K562 (cell line): ENCODE results near the gene ORAI2. TPM values are rescaled to one million over a fixed set of nuclear protein-coding genes. Genes with fewer than 3 reads are reported as not detected.

Source experiments
- ASH1L ChIP-seq: fragments of 450-650 bp; IDR thresholded peaks from 2 replicates; pipeline ENCODE4 v1.6.1; 2018; ENCODE audit warnings: borderline replicate concordance, mild to moderate bottlenecking, low read depth; ENCODE audit not compliant: partially characterized antibody
- ATF1 ChIP-seq, 2 experiments: fragments of 450-650 bp in 1 of 2; IDR thresholded peaks; 2 replicates each; pipeline ENCODE4 v1.6.1; 2016; ENCODE audit warnings: missing compliant biosample characterization in 1 of 2, missing genetic modification characterization in 1 of 2
- BMI1 ChIP-seq: fragments of 150-350 bp; IDR thresholded peaks from 2 replicates; pipeline ENCODE4 v1.6.1; 2014; ENCODE audit warnings: low read length
- BRF1 ChIP-seq: IDR thresholded peaks from 3 replicates; pipeline ENCODE4 v1.6.1; 2011; ENCODE audit warnings: borderline replicate concordance, mild to moderate bottlenecking; ENCODE audit not compliant: insufficient read length; ENCODE audit errors: extremely low read depth
- CBFB ChIP-seq: sonication (generic); formaldehyde crosslinking; IDR thresholded peaks from 2 replicates; pipeline ENCODE4 v1.4.0; 2020; ENCODE audit warnings: mild to moderate bottlenecking, missing genetic modification reagents
- CREB1 ChIP-seq, 2 experiments: sonication (generic) in 1 of 2; formaldehyde crosslinking in 1 of 2; IDR thresholded peaks; 2 replicates each; pipeline versions ENCODE4 v1.6.1 to v1.8.0; 2012 to 2022; ENCODE audit warnings: inconsistent platforms in 1 of 2, mild to moderate bottlenecking in 1 of 2, missing genetic modification reagents in 1 of 2, moderate library complexity in 1 of 2
- E2F4 ChIP-seq: sonication (generic); formaldehyde crosslinking; IDR thresholded peaks from 2 replicates; pipeline ENCODE4 v1.8.0; 2022; ENCODE audit warnings: mild to moderate bottlenecking, low read depth, missing genetic modification reagents
- ELF1 ChIP-seq: fragments of 200-800 bp; sonication (Bioruptor generic); IDR thresholded peaks from 2 replicates; pipeline ENCODE4 v1.6.1; 2016; ENCODE audit warnings: missing genetic modification characterization, missing compliant biosample characterization
- EP400 ChIP-seq: fragments of 450-650 bp; IDR thresholded peaks from 2 replicates; pipeline ENCODE4 v1.6.1; 2017; ENCODE audit warnings: antibody characterized with exemption, mild to moderate bottlenecking, moderate library complexity
- ERF ChIP-seq: fragments of 450-650 bp; formaldehyde crosslinking; IDR thresholded peaks from 2 replicates; pipeline ENCODE4 v1.4.0; 2020; ENCODE audit warnings: mild to moderate bottlenecking, mixed read lengths
- ETS2 ChIP-seq: IDR thresholded peaks from 2 replicates; pipeline ENCODE4 v1.6.1; 2016; ENCODE audit warnings: borderline replicate concordance, missing genetic modification characterization, mild to moderate bottlenecking, moderate library complexity, missing compliant biosample characterization; ENCODE audit not compliant: poor library complexity, severe bottlenecking
- FOXA3 ChIP-seq, 2 experiments: fragments of 450-650 bp in 1 of 2; sonication (generic) in 1 of 2; formaldehyde crosslinking; IDR thresholded peaks in 1 of 2; conservative IDR thresholded peaks in 1 of 2; 2 replicates each; pipeline versions ENCODE4 v1.4.0 to v1.8.0; 2020 to 2022; ENCODE audit warnings: mild to moderate bottlenecking in 2 of 2, missing genetic modification reagents in 1 of 2
- HIVEP1 ChIP-seq: fragments of 250-450 bp; sonication (Bioruptor Pico); IDR thresholded peaks from 2 replicates; pipeline ENCODE4 v1.4.0; 2020; ENCODE audit warnings: mild to moderate bottlenecking
- L3MBTL2 ChIP-seq: fragments of 450-650 bp; IDR thresholded peaks from 2 replicates; pipeline ENCODE4 v1.6.1; 2016; ENCODE audit warnings: mild to moderate bottlenecking, moderate library complexity
- MTA3 ChIP-seq: fragments of 450-650 bp; formaldehyde crosslinking; IDR thresholded peaks from 2 replicates; pipeline ENCODE4 v1.6.1; 2017; ENCODE audit warnings: mild to moderate bottlenecking, borderline replicate concordance
- SNRNP70 ChIP-seq: fragments of 200-400 bp; formaldehyde crosslinking; optimal IDR thresholded peaks from 2 replicates; pipeline ENCODE3; 2017; ENCODE audit warnings: low read depth, low read length
- SOX6 ChIP-seq: fragments of 450-650 bp; IDR thresholded peaks from 2 replicates; pipeline ENCODE4 v1.6.1; 2014; ENCODE audit warnings: mild to moderate bottlenecking
- TFAP4 ChIP-seq: sonication (generic); formaldehyde crosslinking; IDR thresholded peaks from 2 replicates; pipeline ENCODE4 v1.8.0; 2022; ENCODE audit warnings: missing genetic modification reagents, mild to moderate bottlenecking, moderate library complexity, borderline replicate concordance
- TRIM28 ChIP-seq: fragments of 450-650 bp; IDR thresholded peaks from 2 replicates; pipeline ENCODE4 v1.6.1; 2017
- ZNF785 ChIP-seq: fragments of 250-450 bp; sonication (Bioruptor Pico); IDR thresholded peaks from 2 replicates; pipeline ENCODE4 v1.4.0; 2020; ENCODE audit warnings: mild to moderate bottlenecking
- polyA plus RNA-seq, 8 experiments: library from polyadenylated mRNA; depleted of rRNA in 4 of 8; stranded (reverse) in 5 of 8; unstranded in 3 of 8; fragments of >200 nt; fragmentation: Nextera tagmentation in 2 of 8; fragmentation: Illumina TruSeq in 1 of 8; extraction: Ambion mirVana in 2 of 8; extraction: Trizol in 1 of 8; gene quantifications; 2 replicates each; pipeline versions ENCODE4 v1.2.1 to v1.2.3, GENCODE V29; 2011 to 2014; ENCODE audit warnings: inconsistent platforms in 1 of 8, missing spikeins in 1 of 8
- total RNA-seq, 7 experiments: library from RNA; depleted of rRNA in 6 of 7; stranded (reverse); fragments of >200 nt in 6 of 7; fragmentation: Illumina TruSeq in 2 of 7; extraction: Trizol in 2 of 7; gene quantifications; 2 replicates each; pipeline versions ENCODE4 v1.2.1 to v1.2.3, GENCODE V29; 2011 to 2021; ENCODE audit warnings: low replicate concordance in 1 of 7
- TF ChIP-seq, protein P1 (sequence below), 2 experiments: fragments of 450-650 bp in 1 of 2; sonication (generic) in 1 of 2; formaldehyde crosslinking in 1 of 2; IDR thresholded peaks in 1 of 2; conservative IDR thresholded peaks in 1 of 2; 2 replicates each; pipeline versions ENCODE4 v1.6.1 to v1.8.1; 2016 to 2023; ENCODE audit warnings: mild to moderate bottlenecking in 2 of 2, moderate library complexity in 2 of 2, inconsistent platforms in 1 of 2, missing genetic modification reagents in 1 of 2
- TF ChIP-seq, protein P2 (sequence below): fragments of 450-650 bp; IDR thresholded peaks from 2 replicates; pipeline ENCODE4 v1.6.1; 2016; ENCODE audit warnings: mild to moderate bottlenecking

The ORAI2 gene
- total and polyA plus RNA-seq, 9 of the 15 experiments (the other 6 are each of a cell fraction or from before 2014, with no cell fraction given), result 1.1 to 27.7 (median 9.2) TPM

GRCh38 chr7:102433219-102434038 is at the start of gene ORAI2 (continued):
- peak; percentile 34; the same call in 1 of the 2 replicates for TF ChIP-seq TFAP4 (CRISPR knock-in tag)
- TF ChIP-seq L3MBTL2, result no peak
- TF ChIP-seq ZNF785 (CRISPR knock-in tag), result no peak
- TF ChIP-seq ELF1 (tag), result 0 out of 2 replicates have a peak, but pooled peaks have one; percentile 51
- TF ChIP-seq, protein P1, sequence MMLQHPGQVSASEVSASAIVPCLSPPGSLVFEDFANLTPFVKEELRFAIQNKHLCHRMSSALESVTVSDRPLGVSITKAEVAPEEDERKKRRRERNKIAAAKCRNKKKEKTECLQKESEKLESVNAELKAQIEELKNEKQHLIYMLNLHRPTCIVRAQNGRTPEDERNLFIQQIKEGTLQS (IDR thresholded peaks at IDR 0.05), result peak; percentile 21; the same call in 1 of the 2 replicates
- TF ChIP-seq, protein P1 (CRISPR knock-in tag; conservative IDR thresholded peaks at IDR 0.05), result no peak
- TF ChIP-seq SNRNP70, result no peak
- TF ChIP-seq BMI1, result peak; percentile 59; the same call in 1 of the 2 replicates
- no peak for TF ChIP-seq ASH1L
- TF ChIP-seq MTA3, result no peak
- TF ChIP-seq EP400, result no peak
- no peak for TF ChIP-seq TRIM28
- no peak for TF ChIP-seq E2F4 (CRISPR knock-in tag)
- no peak for TF ChIP-seq ERF
- no peak for TF ChIP-seq CBFB
- TF ChIP-seq BRF1, result no peak
- TF ChIP-seq SOX6, result no peak
- TF ChIP-seq CREB1 (IDR thresholded peaks at IDR 0.05), result peak; percentile 69; the same call in 1 of the 2 replicates
- peak; percentile 72 for TF ChIP-seq CREB1 (CRISPR knock-in tag; IDR thresholded peaks at IDR 0.05)
- TF ChIP-seq, protein P2, sequence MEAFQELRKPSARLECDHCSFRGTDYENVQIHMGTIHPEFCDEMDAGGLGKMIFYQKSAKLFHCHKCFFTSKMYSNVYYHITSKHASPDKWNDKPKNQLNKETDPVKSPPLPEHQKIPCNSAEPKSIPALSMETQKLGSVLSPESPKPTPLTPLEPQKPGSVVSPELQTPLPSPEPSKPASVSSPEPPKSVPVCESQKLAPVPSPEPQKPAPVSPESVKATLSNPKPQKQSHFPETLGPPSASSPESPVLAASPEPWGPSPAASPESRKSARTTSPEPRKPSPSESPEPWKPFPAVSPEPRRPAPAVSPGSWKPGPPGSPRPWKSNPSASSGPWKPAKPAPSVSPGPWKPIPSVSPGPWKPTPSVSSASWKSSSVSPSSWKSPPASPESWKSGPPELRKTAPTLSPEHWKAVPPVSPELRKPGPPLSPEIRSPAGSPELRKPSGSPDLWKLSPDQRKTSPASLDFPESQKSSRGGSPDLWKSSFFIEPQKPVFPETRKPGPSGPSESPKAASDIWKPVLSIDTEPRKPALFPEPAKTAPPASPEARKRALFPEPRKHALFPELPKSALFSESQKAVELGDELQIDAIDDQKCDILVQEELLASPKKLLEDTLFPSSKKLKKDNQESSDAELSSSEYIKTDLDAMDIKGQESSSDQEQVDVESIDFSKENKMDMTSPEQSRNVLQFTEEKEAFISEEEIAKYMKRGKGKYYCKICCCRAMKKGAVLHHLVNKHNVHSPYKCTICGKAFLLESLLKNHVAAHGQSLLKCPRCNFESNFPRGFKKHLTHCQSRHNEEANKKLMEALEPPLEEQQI, result no peak
- TF ChIP-seq HIVEP1, result no peak
- TF ChIP-seq ETS2 (tag), result no peak
- no peak for TF ChIP-seq ATF1 (CRISPR knock-in tag; IDR thresholded peaks at IDR 0.05)
- peak; percentile 46; the same call in 1 of the 2 replicates for TF ChIP-seq ATF1 (tag; IDR thresholded peaks at IDR 0.05)
- no peak for TF ChIP-seq FOXA3 (CRISPR knock-in tag; conservative IDR thresholded peaks at IDR 0.05 in 1 of 2, IDR thresholded peaks at IDR 0.05 in 1 of 2)
